ENCODE measurements around the gene NRAS.
"Not testable (repeated sequence)": the region's sequence is repeated elsewhere in the genome, so short reads cannot be mapped to it uniquely, and the experiment has no call there.

Gene NRAS

GRCh38 chr1:114716304-114717170, at the start of gene NRAS:
TSS of gene NRAS (minus strand) at chr1:114716771. CDS start at chr1:114716160, 611 bp downstream.
- DNase-seq = peak; percentile 97

- no peak for DNase-seq
Observed at GRCh38 chr1:114764689-114765088, 48.1 kb upstream of the NRAS start.

- DNase-seq = no peak
Observed at GRCh38 chr1:114758256-114758832, 41.8 kb upstream of the NRAS start.

DNA sequence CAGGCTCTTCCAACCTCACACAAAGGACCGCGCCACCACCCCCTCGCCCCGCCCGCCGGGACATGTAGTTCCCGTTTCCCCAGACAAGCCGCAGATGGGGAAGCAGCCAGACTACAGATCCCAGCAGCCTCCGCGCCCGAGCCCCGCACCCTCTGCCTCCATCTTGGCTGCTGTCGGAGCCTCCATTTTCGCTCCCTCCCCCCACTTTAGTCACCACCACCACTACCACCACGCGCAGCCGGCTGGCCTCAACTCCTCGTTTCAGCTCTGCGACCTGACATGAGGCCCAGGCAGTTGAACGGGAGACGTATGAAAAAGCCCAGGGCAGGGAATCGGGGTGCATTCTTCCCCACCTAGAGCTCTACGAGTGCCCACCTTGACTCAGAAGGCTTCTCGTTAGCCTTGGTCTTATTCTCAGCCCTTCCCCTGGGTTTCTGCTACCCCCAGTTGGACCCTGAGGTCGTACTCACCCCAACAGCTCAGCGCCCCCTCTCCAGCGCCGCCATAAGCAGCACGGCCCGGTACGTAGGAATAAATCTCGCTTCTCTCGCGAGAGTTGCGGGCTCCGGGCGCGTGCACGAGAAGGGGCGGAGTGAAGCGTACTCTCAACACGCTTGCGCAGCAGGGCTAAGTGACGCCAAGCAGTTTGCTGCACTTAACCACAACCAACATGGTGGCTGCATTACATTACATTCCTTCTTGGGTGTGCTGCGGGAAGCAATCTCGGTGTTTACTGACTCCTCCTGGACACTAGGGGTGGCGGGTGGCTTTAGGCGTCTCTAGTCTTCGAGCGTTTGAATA, 41.1 kb upstream of the NRAS start, which contains the start of gene CSDE1:
Gene CSDE1, minus strand, starts transcription at position 530 of the 801 bp plus-strand sequence. CDS start 18,094 bp downstream, outside the sequence.
- DNase-seq = peak; percentile 99

GRCh38 chr1:114756949-114757454, 40.4 kb upstream of the NRAS start:
- DNase-seq = peak; percentile 47

GRCh38 chr1:114756009-114756892, 39.7 kb upstream of the NRAS start:
- no peak for DNase-seq

- no peak for DNase-seq
Observed at GRCh38 chr1:114755006-114755931, 38.7 kb upstream of the NRAS start.

DNA sequence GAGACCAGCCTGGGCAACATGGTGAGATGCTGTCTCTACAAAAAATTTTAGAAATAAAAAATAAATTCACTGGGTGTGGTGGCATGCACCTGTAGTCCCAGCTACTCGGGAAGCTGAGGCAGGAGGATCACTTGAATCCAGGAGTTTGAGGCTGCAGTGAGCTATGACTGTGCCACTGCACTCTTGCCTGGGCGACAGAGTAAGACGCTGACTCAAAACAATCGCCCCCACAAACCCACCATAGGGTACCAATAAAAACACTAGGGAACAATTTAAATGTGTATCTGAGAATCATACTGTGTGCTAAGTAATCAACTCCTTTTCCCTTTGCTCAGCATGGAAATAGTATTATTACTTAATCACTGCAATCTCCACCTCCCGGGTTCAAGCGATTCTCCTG, 37.1 kb upstream of the NRAS start:
- not testable (repeated sequence) for DNase-seq

DNA sequence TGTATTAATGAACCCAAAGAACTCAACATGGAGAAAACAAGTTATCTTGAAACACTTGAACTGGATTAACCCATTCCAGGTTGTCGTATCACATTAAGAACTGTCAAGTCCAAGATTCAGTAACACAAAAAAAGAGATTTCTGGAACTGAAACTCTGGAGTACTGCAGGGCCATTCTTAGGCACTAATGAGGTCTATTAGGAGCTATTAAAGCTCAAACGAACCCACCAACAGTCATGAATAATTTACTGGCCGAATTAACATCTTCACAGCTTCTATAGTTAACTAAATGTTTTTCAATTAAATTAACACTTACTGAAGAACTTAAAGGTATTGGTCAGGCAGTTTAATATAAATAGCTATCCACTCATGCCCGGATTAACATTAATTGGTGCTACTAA, 36.6 kb upstream of the NRAS start:
- DNase-seq = no peak

GRCh38 chr1:114750780-114751179, 34.2 kb upstream of the NRAS start:
- peak; percentile 19 for DNase-seq

GRCh38 chr1:114749835-114750234, 33.3 kb upstream of the NRAS start:
- no peak for DNase-seq

- DNase-seq = no peak
Observed at GRCh38 chr1:114746450-114747121, 30.0 kb upstream of the NRAS start.

DNA sequence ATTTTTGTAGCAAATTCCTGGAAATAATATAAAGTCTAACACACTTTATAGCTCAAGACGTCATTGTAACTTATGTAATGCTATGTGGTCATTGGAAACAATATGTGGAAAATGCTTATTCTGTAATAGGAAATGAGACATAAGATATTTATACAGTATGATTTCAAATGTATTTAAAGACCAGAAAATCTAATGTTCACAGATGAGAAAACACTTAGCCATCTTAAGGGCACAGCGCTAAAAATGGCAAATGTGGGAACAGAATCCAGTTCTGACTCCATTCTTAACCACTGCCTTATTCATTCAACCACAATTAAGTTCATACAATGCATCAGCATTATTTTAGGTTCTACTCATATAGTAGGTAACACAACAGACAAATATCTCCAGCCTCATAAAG, 28.7 kb upstream of the NRAS start:
- no peak for DNase-seq

DNA sequence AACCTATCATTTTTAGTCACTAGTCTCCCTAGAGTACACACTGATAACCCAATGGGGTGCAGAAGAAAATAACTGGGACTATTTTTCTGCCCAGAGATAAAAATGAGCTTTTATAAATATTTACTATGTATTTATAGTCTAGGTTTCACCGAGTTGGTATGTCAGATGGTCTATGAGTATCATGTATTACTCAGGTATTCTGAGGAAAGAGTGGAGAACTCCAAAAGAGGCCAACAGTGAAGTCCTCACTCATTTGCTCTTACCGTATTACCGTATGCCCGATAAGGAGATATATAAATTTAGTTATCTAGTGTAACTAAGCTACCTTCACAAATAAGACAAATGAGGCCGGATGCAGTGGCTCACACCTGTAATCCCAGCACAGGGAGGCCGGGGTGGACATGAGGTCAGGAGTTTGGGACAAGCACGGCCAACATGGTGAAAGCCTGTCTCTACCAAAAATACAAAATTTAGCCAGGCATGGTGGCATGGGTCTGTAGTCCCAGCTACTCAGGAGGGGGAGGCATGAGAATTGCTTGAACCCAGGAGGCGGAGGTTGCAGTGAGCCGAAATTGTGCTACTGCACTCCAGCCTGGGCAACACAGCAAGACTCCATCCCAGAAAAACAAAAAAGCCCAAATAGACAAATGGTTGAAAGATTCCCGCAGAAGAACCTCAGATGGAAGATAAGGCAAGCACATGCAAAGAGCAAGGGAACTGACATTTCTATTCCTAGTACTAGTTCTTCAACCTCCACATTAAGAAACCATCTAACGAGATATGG, 25.6 kb upstream of the NRAS start:
- DNase-seq = no peak

DNA sequence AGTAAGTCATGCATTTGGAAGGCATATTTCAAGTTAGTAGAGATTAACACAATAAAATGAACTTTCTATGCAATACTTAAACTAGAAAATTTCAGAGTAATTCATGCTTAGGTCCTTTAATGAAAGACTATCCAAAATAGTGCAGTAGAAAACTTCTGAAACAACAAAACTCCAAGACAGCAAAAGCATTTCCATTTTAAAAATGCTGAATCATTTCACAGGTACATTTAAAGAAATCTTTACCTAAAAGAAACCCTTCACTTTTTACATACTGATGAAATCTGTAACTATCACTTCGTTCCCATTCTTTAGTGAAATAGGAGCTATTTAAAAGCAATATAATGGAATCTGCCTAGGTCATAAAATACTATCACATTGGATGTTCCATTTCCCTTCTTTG, 23.8 kb upstream of the NRAS start:
- DNase-seq = no peak

- DNase-seq = no peak
Observed at GRCh38 chr1:114737314-114737849, 20.8 kb upstream of the NRAS start.

DNA sequence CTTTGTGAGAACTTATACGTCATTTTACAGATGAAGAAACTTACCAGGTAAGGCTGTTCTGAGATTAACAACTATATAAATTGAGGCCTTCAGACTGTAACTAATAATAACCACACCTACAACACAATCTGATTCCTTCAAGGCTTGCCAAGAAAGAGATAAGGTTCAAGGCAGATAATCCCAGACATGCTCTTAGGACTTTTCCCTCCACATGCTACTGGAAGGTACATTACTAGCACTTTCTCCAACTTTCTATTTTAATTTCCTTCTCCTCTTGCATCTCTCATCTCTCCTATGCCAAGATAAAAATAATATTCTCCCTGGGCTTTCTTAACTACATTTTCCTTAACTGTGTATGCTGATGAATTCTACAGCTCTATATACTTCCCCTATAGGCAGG, 18.9 kb upstream of the NRAS start:
- no peak for DNase-seq

GRCh38 chr1:114729782-114730181, 13.2 kb upstream of the NRAS start:
- no peak for DNase-seq

GRCh38 chr1:114728553-114728952, 12.0 kb upstream of the NRAS start:
- no peak for DNase-seq
